ENCODE measurements around the gene FAM180A.

GRCh38 chr7:135757719-135758411 lies 9.3 kb upstream of the FAM180A start:
- TF ChIP-seq CTCF (IDR thresholded peaks at IDR 0.05 in 4 of 5, conservative IDR thresholded peaks at IDR 0.05 in 1 of 5), result no peak
- TF ChIP-seq POLR2A (IDR thresholded peaks at IDR 0.05), result no peak

All from gastrocnemius medialis (tissue), 4 donors.